ENCODE measurements around the gene TMEM235. TPM values are rescaled to one million over a fixed set of nuclear protein-coding genes. Genes with fewer than 3 reads are reported as not detected.

The TMEM235 gene
- total and polyA plus RNA-seq, 4 donors: 0.02 TPM; not detected in 3

DNA sequence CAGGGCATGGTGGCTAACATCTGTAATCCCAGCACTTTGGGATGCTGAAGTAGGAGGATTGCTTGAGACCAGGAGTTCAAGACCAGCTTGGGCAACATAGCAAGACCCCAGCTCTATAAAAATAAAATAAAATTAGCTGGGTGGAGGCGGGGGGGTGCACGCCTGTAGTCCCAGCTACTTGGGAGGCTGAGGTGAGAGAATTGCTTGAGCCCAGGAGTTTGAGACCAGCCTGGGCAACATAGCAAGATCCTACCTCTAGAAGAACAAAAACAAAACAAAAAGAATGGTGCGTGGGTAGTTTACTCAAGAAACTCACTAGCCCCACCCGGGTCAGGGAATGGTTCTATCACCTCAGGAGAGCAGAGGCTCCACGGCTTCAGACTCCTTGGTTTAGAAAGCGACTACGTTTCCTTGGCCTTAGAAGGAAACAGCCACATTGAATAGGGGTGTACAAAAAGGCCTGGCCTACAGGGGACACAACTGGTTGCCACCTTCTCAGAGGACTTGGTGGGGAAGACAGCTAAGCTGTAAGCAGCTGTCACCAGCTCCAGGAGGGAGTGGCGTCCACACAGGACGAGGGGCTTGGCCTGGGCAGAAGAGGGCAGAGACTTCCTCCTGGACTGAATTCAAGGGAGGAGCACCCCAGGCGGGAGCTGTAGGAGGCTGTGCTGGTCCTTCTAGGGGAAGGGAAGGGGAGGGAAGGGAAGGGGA is 45.3 kb upstream of the TMEM235 start:
- Histone ChIP-seq H3K36me3 (ENCODE audit: control insufficient read depth in 4 of 4, insufficient read depth in 3 of 4, low read depth in 1 of 4, low read length in 3 of 4) (peaks cover 0 to 5% (median 3%) of the 10 kb centered on the region in 4 donors), H3K27ac (ENCODE audit: low read depth in 1 of 2, low read length in 2 of 2) (peak overlapping the region in 1 of 2 donors; percentile 80), H3K4me1 (ENCODE audit: control insufficient read depth in 4 of 4, insufficient read depth in 4 of 4, low read length in 3 of 4) (peaks cover 16 to 54% (median 44%) of the 10 kb centered on the region in 4 donors), H3K9me3 (ENCODE audit: control insufficient read depth in 4 of 4, low read length in 3 of 4) (no peaks in the 10 kb centered on the region), H3K4me3 (ENCODE audit: low read depth in 1 of 3, low read length in 3 of 3) (no peak overlapping the region), H3K9ac (ENCODE audit: low read depth in 1 of 2, low read length in 2 of 2) (no peak overlapping the region), H3K27me3 (ENCODE audit: control insufficient read depth in 4 of 4, insufficient read depth in 4 of 4, low read length in 3 of 4) (no peaks in the 10 kb centered on the region)
- WGBS: 64% methylated on average over 10 of the region's 10 CpGs
- no peak for TF ChIP-seq SP1 (IDR thresholded peaks at IDR 0.05)
- no peak for TF ChIP-seq NR2F2 (IDR thresholded peaks at IDR 0.05)
- TF ChIP-seq, protein P1, sequence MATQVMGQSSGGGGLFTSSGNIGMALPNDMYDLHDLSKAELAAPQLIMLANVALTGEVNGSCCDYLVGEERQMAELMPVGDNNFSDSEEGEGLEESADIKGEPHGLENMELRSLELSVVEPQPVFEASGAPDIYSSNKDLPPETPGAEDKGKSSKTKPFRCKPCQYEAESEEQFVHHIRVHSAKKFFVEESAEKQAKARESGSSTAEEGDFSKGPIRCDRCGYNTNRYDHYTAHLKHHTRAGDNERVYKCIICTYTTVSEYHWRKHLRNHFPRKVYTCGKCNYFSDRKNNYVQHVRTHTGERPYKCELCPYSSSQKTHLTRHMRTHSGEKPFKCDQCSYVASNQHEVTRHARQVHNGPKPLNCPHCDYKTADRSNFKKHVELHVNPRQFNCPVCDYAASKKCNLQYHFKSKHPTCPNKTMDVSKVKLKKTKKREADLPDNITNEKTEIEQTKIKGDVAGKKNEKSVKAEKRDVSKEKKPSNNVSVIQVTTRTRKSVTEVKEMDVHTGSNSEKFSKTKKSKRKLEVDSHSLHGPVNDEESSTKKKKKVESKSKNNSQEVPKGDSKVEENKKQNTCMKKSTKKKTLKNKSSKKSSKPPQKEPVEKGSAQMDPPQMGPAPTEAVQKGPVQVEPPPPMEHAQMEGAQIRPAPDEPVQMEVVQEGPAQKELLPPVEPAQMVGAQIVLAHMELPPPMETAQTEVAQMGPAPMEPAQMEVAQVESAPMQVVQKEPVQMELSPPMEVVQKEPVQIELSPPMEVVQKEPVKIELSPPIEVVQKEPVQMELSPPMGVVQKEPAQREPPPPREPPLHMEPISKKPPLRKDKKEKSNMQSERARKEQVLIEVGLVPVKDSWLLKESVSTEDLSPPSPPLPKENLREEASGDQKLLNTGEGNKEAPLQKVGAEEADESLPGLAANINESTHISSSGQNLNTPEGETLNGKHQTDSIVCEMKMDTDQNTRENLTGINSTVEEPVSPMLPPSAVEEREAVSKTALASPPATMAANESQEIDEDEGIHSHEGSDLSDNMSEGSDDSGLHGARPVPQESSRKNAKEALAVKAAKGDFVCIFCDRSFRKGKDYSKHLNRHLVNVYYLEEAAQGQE (IDR thresholded peaks at IDR 0.05): no peak
- no peak for TF ChIP-seq GABPA (IDR thresholded peaks at IDR 0.05 in 1 of 2, conservative IDR thresholded peaks at IDR 0.05 in 1 of 2)
- no peak for TF ChIP-seq RXRA (IDR thresholded peaks at IDR 0.05)
- TF ChIP-seq, protein P2, sequence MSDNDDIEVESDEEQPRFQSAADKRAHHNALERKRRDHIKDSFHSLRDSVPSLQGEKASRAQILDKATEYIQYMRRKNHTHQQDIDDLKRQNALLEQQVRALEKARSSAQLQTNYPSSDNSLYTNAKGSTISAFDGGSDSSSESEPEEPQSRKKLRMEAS (IDR thresholded peaks at IDR 0.05): no peak
- no peak for TF ChIP-seq FOXA1 (IDR thresholded peaks at IDR 0.05)
- no peak for TF ChIP-seq JUND (IDR thresholded peaks at IDR 0.05)
- no peak for TF ChIP-seq HNF4G (IDR thresholded peaks at IDR 0.05)
- TF ChIP-seq, protein P3, sequence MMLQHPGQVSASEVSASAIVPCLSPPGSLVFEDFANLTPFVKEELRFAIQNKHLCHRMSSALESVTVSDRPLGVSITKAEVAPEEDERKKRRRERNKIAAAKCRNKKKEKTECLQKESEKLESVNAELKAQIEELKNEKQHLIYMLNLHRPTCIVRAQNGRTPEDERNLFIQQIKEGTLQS (IDR thresholded peaks at IDR 0.05): no peak
- TF ChIP-seq EGR1 (IDR thresholded peaks at IDR 0.05; ENCODE audit: low read depth in 2 of 2): no peak
- no peak for TF ChIP-seq TAF1 (conservative IDR thresholded peaks at IDR 0.05)
- TF ChIP-seq HNF4A (conservative IDR thresholded peaks at IDR 0.05): no peak
- no peak for DNase-seq (ENCODE audit: low spot score)

DNA sequence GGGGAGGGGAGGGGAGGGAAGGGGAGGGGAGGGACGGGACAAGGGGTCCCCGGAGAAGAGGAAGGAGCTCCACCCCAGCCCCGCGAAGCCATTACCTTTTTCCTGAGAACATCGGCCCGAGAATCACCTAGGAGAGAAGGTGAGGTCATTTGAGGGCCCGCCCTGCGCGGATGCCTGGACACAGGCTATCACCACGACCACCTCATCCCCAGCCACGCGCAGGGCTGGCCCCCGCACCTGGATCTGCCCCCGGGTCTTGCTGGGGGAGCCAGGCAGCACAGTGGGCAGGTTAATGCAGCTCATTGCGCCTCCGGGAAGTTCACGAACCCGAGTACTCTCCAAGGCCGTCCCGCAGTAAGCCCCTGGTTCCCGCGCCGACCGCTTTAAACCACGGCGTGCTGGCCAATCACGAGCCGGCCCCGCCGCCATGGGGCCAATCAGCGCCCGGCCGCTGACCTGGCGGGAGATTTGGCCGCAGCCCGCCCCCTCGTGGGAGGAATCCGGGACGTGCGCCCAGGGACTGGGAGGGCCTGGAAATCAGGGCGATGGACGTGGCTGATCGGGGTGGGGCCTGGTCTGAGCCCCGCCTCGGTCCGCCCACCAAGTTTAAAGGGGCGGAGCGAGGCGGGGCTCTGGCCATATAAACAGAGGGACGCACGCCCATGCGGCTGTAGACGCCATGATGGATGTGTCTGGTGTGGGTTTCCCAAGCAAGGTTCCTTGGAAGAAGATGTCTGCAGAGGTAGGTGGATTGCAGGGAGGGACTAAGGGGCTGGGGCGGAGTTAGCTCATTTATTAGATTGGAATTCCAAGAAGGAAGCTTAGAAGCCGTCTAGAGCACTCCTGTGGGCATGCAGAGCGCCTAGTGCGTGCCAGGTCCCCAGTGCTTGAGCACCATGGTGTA is 44.5 kb upstream of the TMEM235 start, which contains the start of the genes AFMID and TK1:
AFMID (plus strand) TSS at position 671 of the 904 bp plus-strand sequence; CDS start at position 680, 9 bp downstream.
TK1 (minus strand) TSS at position 361 of the 904 bp plus-strand sequence; CDS start at position 303, 58 bp downstream.
- peak within 1 kb of the TSS; percentile 79 to 80 for H3K27ac ChIP-seq (ENCODE audit: low read depth in 1 of 2, low read length in 2 of 2)

More for the DNA sequence above, 44.5 kb upstream of the TMEM235 start, which contains the start of the genes AFMID and TK1:
- 4% methylated on average over 57 of the region's 57 CpGs for WGBS
- Histone ChIP-seq H3K36me3 (ENCODE audit: control insufficient read depth in 4 of 4, insufficient read depth in 3 of 4, low read depth in 1 of 4, low read length in 3 of 4) (peaks cover 0 to 7% (median 4%) of the 10 kb centered on the region in 4 donors), H3K9ac (ENCODE audit: low read depth in 1 of 2, low read length in 2 of 2) (peak within 1 kb of the TSS; percentile 67 to 89), H3K4me1 (ENCODE audit: control insufficient read depth in 4 of 4, insufficient read depth in 4 of 4, low read length in 3 of 4) (peaks cover 16 to 55% (median 46%) of the 10 kb centered on the region in 4 donors), H3K9me3 (ENCODE audit: control insufficient read depth in 4 of 4, low read length in 3 of 4) (no peaks in the 10 kb centered on the region), H3K4me3 (ENCODE audit: low read depth in 1 of 3, low read length in 3 of 3) (peak within 1 kb of the TSS; percentile 80 to 99 (median 97)), H3K27me3 (ENCODE audit: control insufficient read depth in 4 of 4, insufficient read depth in 4 of 4, low read length in 3 of 4) (no peaks in the 10 kb centered on the region)
- TF ChIP-seq RXRA (IDR thresholded peaks at IDR 0.05): peak; percentile 62 to 81
- peak; percentile 94 for TF ChIP-seq SP1 (IDR thresholded peaks at IDR 0.05)
- no peak for TF ChIP-seq NR2F2 (IDR thresholded peaks at IDR 0.05)
- TF ChIP-seq, protein P1 (IDR thresholded peaks at IDR 0.05): peak; percentile 73
- TF ChIP-seq EGR1 (IDR thresholded peaks at IDR 0.05; ENCODE audit: low read depth in 2 of 2): peak in 1 of 2 donors; percentile 47
- no peak for TF ChIP-seq HNF4G (IDR thresholded peaks at IDR 0.05)
- TF ChIP-seq HNF4A (conservative IDR thresholded peaks at IDR 0.05): peak in 1 of 2 donors; percentile 40
- peak; percentile 96 for TF ChIP-seq YY1 (IDR thresholded peaks at IDR 0.05)
- no peak for TF ChIP-seq FOXA2 (IDR thresholded peaks at IDR 0.05)
- TF ChIP-seq RAD21 (IDR thresholded peaks at IDR 0.05): peak; percentile 54 to 60
- TF ChIP-seq TAF1 (conservative IDR thresholded peaks at IDR 0.05): peak; percentile 82
- TF ChIP-seq, protein P4, sequence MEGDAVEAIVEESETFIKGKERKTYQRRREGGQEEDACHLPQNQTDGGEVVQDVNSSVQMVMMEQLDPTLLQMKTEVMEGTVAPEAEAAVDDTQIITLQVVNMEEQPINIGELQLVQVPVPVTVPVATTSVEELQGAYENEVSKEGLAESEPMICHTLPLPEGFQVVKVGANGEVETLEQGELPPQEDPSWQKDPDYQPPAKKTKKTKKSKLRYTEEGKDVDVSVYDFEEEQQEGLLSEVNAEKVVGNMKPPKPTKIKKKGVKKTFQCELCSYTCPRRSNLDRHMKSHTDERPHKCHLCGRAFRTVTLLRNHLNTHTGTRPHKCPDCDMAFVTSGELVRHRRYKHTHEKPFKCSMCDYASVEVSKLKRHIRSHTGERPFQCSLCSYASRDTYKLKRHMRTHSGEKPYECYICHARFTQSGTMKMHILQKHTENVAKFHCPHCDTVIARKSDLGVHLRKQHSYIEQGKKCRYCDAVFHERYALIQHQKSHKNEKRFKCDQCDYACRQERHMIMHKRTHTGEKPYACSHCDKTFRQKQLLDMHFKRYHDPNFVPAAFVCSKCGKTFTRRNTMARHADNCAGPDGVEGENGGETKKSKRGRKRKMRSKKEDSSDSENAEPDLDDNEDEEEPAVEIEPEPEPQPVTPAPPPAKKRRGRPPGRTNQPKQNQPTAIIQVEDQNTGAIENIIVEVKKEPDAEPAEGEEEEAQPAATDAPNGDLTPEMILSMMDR (IDR thresholded peaks at IDR 0.05; ENCODE audit: low read depth, low read length, missing input control): peak; percentile 84
- peak; percentile 98 for DNase-seq (ENCODE audit: low spot score)

Measured in liver (tissue), 9 donors.